Heart left ventricle (tissue), 13 donors: ENCODE measurements around the gene TGFB1.

Source experiments
- CTCF ChIP-seq, 12 donors: fragments of 200-600 bp; sonication (generic) in 4 of 12; IDR thresholded peaks; one replicate each; pipeline versions ENCODE4 v1.5.0 to v1.8.0; 2018 to 2022; ENCODE audit warnings: antibody characterized with exemption in 12 of 12, mild to moderate bottlenecking in 5 of 12
- POLR2A ChIP-seq, 2 donors: fragments of 450-650 bp; IDR thresholded peaks; one replicate each; pipeline ENCODE4 v1.6.1; 2017; ENCODE audit warnings: antibody characterized with exemption in 2 of 2, mild to moderate bottlenecking in 2 of 2, moderate library complexity in 2 of 2
- donor health status: ischemic (EF 13 %, LVEDD 7.1; RV severe dilation, severe dysfunction).
- donor health status: DM: no; HTN: yes; CAD: no.
- donor health status: DM: no; HTN: no; CAD: no.
- donor health status: ischemic (EF 25% LVEDD 6.9; RV normal size, moderate dysfunction).
- donor health status: ischemic (EF 25% LVEDD 5.7; RV mildly dilated, moderate dysfunction).
- donor health status: ischemic (EF 35%, LVEDD 5.7; RV mildly dilated, moderate dysfunction).
- donor health status: nonischemic (EF 11% LVEDD 7.7; RV severe dilation, severe dysfunction).
- donor health status: DM: yes; HTN: yes; CAD: no.
- donor health status: PGD.
- donor health status: ischemic (EF 29% LVEDD 5.4; RV normal size, mild dysfunction).
- donor health status: nonischemic (EF 23%, LVEDD 6.1; RV moderate dilation, normal function).

- no peak for TF ChIP-seq CTCF (IDR thresholded peaks at IDR 0.05)
- TF ChIP-seq POLR2A (IDR thresholded peaks at IDR 0.05): no peak
Measured at GRCh38 chr19:41373993-41374392, 20.3 kb upstream of the TGFB1 start.
